Stimulated activated CD4-positive, alpha-beta T cell treated with anti-CD3 and anti-CD28 coated beads, Interleukin-1b, Interleukin-23, amount 100 ng/mL, for 4 hours (primary cell): ENCODE results near the gene CMTM8.

Experiments used
- DNase-seq, 2 donors: peaks; one replicate each; pipeline ENCODE4 v3.0.0-alpha.2; 2020; ENCODE audit warnings: low read depth in 2 of 2

CMTM8 gene

DNA sequence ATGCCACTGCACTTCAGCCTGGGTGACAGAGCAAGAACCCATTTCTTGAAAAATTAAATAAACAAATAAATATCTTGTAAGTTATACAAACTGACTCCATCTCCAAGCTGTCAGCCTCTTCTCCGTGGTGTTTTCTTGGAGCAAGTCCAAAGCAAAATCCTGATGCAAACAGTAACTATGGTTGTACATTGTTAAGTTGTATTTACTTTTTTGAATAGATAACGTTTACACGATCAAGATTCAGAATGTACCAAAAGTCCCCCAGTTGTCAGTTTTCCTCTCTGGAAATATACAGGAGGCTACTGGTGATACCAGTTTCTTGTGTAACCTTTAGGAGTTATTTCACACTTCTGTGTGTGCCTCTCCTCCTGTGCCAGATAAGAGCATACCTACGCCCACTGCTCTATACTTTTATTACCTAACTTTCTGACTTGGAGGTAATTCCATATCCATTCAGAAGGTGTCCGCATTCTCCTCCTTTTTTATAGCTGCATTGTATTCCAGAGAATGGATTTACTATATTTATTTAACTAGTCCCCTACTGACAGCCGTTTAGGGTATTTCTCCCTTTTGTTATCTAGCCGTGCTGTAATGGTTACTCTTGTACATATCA lies 167.3 kb downstream of the CMTM8 start:
- DNase-seq = no peak

DNA sequence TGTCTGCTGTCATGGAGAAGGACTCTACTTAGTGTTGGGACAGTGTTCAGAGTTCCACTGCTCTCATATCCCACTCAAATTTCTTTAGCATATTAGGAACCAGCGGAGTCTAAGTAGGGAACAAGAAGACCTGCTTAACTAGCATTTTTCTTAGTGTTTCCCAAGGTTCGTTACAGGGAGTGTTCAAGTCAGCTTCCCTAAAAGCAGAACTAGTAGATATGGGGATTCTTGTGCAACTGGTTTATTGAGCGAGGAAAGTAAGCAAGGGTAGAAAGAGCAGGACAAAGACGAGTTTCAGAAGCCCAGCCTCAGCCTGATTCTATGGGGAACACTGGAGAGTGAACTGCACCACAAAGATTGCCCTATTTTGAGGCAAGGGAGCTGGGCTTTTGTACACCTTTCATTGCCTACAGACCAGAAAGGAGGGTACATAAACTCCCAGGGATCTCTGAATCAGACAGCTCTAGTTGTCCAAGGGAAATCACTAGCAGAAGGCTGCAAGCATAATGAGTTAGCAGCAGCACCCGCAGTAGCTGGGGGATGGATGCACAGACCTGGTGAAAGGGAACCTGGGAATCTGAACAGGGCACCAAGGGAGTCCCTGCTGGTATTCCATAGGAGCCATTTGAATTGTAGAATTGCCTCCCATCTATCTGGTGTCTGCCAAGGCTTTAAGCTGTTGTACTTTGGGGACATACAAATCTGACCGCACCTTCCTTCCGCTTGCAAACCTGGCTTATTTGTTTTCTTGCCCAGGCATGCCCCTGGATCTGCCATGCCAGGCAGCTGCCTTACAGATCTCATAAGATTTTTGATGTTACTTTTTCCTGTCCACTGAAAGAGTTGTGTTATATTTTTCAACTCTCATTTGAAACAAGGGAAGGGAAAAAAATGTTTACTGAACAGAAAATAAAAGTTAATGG lies 168.3 kb downstream of the CMTM8 start:
- DNase-seq = no peak

DNA sequence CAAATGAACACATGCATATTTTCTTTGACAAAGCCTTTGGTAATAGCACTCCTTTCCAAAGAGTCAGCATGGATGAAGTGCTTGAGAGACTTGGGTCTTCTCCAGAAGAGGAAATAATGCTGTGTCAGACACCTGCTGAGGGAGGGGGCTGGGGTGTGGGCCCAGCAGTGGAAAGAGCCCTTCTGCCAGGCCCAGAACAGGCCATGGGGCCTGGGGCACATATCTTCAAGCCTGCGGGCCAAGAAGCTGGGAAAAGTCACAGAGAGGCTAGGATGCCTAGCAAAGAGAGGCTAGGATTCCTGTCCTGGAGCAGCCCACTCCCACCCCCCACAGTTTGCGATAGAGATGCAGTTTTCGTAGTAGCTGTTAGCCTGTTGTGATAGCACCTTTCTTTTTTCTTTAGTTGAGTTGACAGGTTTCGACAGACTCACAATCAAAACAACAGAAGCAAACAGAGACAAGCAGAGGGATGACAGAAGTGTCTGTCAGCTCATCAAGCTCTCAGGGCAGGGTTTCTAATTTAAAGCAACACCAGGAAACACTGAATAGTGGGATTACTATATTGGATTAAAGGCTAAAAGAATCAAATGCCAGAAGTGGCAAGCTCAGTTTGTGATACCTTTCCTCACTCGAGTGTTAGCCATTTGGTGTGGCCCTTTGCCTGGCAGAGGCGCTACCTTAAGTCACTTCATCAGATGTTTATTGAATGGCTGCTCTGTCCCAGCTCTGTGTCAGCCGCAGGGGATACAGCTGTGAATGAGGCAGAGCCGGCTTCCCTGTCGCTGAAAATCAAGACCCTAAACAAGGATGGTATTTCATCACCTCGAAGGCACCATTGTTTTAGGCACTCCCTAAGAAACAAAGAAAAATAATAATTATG lies 172.1 kb downstream of the CMTM8 start:
- no peak for DNase-seq

DNA sequence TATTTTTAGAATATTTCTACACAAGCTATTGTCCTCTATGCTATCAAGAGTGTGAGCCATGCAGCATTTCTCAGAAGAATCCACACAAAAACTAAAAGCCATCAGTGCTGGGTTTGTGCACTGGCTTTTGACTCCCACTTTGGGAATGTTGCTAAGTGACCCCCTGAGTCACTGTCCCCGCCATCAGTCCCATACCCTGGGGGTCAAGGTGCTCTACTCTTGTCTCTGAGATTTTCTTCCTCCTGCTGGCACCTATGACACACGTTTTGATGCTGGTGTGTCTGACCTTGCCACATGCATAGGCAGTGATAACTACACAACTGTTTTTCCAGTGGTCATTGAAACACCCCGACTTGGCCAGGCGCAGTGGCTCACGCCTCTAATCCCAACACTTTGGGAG lies 173.0 kb downstream of the CMTM8 start:
- DNase-seq = no peak

DNA sequence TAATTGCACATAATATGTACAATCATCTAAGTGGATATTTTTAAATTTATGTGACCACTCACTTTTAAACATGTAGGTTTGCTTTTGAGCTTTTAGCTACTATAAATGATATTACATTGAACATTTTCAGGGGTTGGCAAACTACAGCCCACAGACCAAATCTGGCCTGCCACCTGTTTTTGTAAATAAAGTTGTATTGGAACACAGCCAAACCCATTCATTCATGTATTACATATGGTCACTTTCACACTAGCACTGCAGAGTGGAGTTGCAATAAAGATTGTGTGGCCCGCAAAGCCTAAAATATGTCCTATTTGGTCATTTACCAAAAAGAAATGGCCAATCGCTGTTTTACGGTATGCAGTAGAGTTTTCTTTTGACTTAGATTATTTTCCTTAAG lies 174.4 kb downstream of the CMTM8 start:
- DNase-seq = no peak

DNA sequence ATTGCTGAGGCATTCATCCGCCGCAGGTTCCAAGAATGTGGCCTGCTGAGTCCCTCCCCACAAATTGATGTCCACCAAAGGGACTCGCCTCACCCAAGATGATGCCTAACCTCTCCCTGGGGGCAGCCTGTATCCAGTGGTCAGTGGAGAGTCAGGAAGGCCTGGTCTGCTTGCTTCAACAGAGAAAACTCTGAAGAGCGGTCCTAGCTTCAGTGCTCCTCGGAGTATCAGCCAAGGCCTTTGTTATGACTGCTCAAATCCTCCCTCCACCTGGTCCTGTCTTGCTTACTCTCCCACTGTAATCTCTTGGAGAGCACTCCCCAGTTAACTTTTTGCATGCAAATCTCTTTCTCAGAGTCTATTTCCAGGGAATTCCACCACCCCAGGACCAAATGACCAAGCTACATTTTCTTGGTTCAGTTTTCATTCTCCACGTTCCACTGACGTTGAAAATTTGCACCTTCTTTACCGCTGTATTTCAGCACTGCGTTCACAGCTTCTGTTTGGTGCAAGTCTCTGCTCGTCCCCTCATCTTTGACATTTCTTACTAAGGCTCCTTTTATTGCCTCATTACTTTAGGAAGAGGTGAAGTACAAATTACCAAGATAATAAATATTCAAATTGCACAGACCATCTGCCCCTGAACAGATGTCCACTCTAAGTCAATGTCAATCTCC lies 175.5 kb downstream of the CMTM8 start:
- no peak for DNase-seq

DNA sequence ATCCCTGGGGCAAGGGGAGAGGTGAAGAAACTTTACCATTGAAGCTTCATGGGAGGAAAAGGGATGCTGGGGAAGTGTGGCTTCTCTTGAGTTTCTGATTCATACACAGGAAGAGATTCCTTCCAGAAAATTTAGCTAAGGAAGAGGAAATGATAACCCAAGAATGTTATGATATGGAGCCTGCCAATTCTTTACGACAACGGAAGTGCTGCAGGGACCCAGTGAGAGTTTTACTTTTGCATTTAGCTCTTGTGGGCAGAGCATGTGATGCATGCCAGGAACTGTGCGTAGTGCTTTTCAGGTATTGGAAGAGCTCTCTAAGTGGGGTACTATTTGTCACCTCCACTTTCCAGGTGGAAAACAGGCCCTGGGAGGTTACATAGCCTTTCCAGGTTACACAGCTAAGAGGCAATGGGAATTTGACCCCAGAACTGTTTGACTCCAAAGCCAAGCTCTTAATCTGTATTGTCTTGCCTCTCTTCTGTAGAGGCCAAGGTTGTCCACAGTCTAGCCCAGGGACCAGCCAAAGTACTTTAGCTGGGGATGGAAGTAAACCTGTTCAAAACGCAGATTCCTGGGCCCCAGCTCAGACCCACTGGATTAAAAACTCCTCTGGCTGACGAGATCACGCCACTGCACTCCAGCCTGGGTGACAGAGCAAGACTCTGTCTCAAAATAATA lies 176.2 kb downstream of the CMTM8 start:
- no peak for DNase-seq

DNA sequence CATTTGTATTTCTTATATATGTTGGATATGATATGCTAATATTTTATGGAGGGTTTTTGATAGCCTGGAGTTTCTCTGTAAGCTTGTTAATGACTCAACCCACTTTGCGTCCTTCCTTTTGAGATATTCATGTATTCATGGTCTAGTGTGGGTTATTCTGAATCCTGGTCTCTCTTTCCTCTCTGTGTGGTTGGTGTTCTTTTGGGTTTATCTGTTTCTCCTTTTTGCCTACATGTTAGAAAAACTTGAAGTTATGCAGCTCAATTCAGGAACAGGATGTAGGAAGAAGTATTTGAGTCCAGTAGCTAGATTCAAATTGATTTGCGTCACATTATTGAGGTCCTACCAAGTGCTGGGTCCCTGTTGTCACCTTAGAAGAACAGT lies 181.3 kb downstream of the CMTM8 start:
- DNase-seq = no peak
